SU-DHL-6 (cell line): ENCODE data around the gene EVC2.

Experiments used
- H2AFZ ChIP-seq: fragments of 200-600 bp; sonication (generic); 2 replicates; pipeline ENCODE4 v1.6.1; 2014; ENCODE audit warnings: low read depth, mild to moderate bottlenecking, moderate library complexity, mixed read lengths, antibody characterized with exemption, low read length; ENCODE audit not compliant: severe bottlenecking
- H3F3A ChIP-seq: fragments of 200-600 bp; shearing (Covaris generic); 2 replicates; pipeline ENCODE4 v1.6.0; 2016; ENCODE audit warnings: antibody characterized with exemption, mild to moderate bottlenecking; ENCODE audit not compliant: insufficient read depth
- H3K27ac ChIP-seq: fragments of 200-600 bp; sonication (generic); 2 replicates; pipeline ENCODE4 v1.5.1; 2016; ENCODE audit warnings: low read depth, mild to moderate bottlenecking, low read length, moderate library complexity, mixed read lengths
- H3K27me3 ChIP-seq: fragments of 200-600 bp; sonication (generic), shearing (Covaris generic); 2 replicates; pipeline ENCODE4 v1.6.0; 2014; ENCODE audit warnings: mild to moderate bottlenecking, low read length
- H3K36me3 ChIP-seq: fragments of 200-600 bp; sonication (generic); 2 replicates; pipeline ENCODE4 v1.6.1; 2014; ENCODE audit warnings: mild to moderate bottlenecking, low read length, mixed read lengths
- H3K4me2 ChIP-seq: fragments of 300-600, 200-600 bp; shearing (Covaris generic), sonication (generic); 2 replicates; pipeline ENCODE4 v1.6.0; 2014; ENCODE audit warnings: low read length, low read depth, mild to moderate bottlenecking; ENCODE audit not compliant: poor library complexity, severe bottlenecking
- H3K4me3 ChIP-seq: fragments of 200-600 bp; sonication (generic); 2 replicates; pipeline ENCODE4 v1.5.1; 2014; ENCODE audit warnings: antibody characterized with exemption, low read length, mild to moderate bottlenecking, mixed read lengths; ENCODE audit not compliant: insufficient read depth, poor library complexity, severe bottlenecking
- H3K79me2 ChIP-seq: fragments of 200-600 bp; sonication (generic); 2 replicates; pipeline ENCODE4 v1.6.1; 2014; ENCODE audit warnings: mild to moderate bottlenecking, low read length, moderate library complexity; ENCODE audit not compliant: insufficient read depth
- H3K9ac ChIP-seq: fragments of 200-600 bp; sonication (generic); 2 replicates; pipeline ENCODE4 v1.7.0; 2014; ENCODE audit warnings: mild to moderate bottlenecking, low read length
- H3K9me2 ChIP-seq: fragments of 200-600 bp; sonication (generic); replicated peaks from 2 replicates; pipeline ENCODE4 v1.6.1; 2014; ENCODE audit warnings: low read length; ENCODE audit not compliant: insufficient read depth
- H3K9me3 ChIP-seq: fragments of 200-600 bp; sonication (generic); 2 replicates; pipeline ENCODE4 v1.6.1; 2014; ENCODE audit warnings: low read length, mixed read lengths; ENCODE audit not compliant: insufficient read depth
- H4K20me1 ChIP-seq: fragments of 200-600 bp; sonication (generic); 2 replicates; pipeline ENCODE4 v1.6.1; 2014; ENCODE audit warnings: low read depth, mild to moderate bottlenecking, antibody characterized with exemption, low read length, moderate library complexity, mixed read lengths
- EZH2phosphoT487 ChIP-seq: fragments of 200-600 bp; sonication (generic), shearing (Covaris generic); conservative IDR thresholded peaks from 2 replicates; pipeline ENCODE4 v1.6.1; 2018; ENCODE audit warnings: mild to moderate bottlenecking, antibody characterized with exemption, low read length, moderate library complexity, mixed read lengths
- TF ChIP-seq, protein P1 (sequence below): fragments of 200-600 bp; sonication (generic); IDR thresholded peaks from one replicate; pipeline ENCODE4 v1.5.1; 2017; ENCODE audit warnings: antibody characterized with exemption, mild to moderate bottlenecking, low read length, moderate library complexity; ENCODE audit not compliant: insufficient read depth, poor library complexity, severe bottlenecking

The EVC2 gene

DNA sequence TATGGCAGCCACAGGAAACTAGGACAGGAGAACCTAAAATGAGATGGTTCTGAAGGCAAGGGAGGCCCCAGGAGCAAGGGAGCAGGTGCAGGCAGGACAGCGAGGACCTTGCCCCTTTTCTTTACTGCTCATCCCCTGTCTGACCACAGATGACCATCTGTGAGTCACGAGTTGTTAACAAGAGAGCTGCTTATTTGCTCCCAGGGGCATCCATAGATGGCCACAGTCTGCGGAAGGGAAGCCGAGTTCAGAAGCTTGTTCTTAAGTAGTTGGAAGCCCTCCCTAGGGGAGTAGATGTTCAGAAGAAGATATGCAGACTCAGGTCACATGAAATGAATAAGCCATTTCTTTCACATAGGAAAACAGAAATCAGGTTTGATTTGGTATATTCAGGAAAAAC is 69.4 kb downstream of the EVC2 start:
- Histone ChIP-seq H3K79me2 (no peaks in the 10 kb centered on the region), H3F3A (no peaks in the 10 kb centered on the region), H3K4me3 (no peak overlapping the region), H3K27me3 (no peaks in the 10 kb centered on the region), H3K9me3 (no peaks in the 10 kb centered on the region), H3K4me2 (no peak overlapping the region), H3K27ac (no peak overlapping the region), H3K36me3 (no peaks in the 10 kb centered on the region), H3K9me2 (no peaks in the 10 kb centered on the region), H3K9ac (no peak overlapping the region), H2AFZ (no peak overlapping the region), H4K20me1 (no peaks in the 10 kb centered on the region)
- TF ChIP-seq, protein P1, sequence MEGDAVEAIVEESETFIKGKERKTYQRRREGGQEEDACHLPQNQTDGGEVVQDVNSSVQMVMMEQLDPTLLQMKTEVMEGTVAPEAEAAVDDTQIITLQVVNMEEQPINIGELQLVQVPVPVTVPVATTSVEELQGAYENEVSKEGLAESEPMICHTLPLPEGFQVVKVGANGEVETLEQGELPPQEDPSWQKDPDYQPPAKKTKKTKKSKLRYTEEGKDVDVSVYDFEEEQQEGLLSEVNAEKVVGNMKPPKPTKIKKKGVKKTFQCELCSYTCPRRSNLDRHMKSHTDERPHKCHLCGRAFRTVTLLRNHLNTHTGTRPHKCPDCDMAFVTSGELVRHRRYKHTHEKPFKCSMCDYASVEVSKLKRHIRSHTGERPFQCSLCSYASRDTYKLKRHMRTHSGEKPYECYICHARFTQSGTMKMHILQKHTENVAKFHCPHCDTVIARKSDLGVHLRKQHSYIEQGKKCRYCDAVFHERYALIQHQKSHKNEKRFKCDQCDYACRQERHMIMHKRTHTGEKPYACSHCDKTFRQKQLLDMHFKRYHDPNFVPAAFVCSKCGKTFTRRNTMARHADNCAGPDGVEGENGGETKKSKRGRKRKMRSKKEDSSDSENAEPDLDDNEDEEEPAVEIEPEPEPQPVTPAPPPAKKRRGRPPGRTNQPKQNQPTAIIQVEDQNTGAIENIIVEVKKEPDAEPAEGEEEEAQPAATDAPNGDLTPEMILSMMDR = no peak
- TF ChIP-seq EZH2phosphoT487 = no peak

DNA sequence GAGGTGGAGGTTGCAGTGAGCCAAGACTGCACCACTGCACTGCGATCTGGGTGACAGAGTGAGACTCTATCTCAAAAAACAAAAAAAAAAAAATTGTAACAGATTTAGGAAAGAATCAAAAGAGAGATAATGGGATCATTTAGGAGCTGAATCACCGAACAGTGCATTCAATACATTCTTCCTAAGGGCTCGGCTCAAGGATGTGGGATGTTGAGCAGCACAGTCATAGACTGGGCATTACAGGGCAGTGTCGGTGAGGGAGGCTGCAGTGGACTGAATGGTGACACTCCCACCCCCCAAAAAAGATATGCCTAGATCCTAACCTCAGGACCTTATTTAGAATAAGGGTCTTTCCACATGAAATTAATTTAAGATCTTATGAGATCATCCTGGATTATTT is 70.0 kb downstream of the EVC2 start:
- Histone ChIP-seq H3K27me3 (no peaks in the 10 kb centered on the region), H3K4me2 (no peak overlapping the region), H3K9me3 (no peaks in the 10 kb centered on the region), H3K9ac (no peak overlapping the region), H3K4me3 (no peak overlapping the region), H3F3A (no peaks in the 10 kb centered on the region), H3K79me2 (no peaks in the 10 kb centered on the region), H2AFZ (no peak overlapping the region), H3K9me2 (no peaks in the 10 kb centered on the region), H4K20me1 (no peaks in the 10 kb centered on the region), H3K36me3 (no peaks in the 10 kb centered on the region), H3K27ac (no peak overlapping the region)
- TF ChIP-seq, protein P1 = no peak
- TF ChIP-seq EZH2phosphoT487 = no peak

DNA sequence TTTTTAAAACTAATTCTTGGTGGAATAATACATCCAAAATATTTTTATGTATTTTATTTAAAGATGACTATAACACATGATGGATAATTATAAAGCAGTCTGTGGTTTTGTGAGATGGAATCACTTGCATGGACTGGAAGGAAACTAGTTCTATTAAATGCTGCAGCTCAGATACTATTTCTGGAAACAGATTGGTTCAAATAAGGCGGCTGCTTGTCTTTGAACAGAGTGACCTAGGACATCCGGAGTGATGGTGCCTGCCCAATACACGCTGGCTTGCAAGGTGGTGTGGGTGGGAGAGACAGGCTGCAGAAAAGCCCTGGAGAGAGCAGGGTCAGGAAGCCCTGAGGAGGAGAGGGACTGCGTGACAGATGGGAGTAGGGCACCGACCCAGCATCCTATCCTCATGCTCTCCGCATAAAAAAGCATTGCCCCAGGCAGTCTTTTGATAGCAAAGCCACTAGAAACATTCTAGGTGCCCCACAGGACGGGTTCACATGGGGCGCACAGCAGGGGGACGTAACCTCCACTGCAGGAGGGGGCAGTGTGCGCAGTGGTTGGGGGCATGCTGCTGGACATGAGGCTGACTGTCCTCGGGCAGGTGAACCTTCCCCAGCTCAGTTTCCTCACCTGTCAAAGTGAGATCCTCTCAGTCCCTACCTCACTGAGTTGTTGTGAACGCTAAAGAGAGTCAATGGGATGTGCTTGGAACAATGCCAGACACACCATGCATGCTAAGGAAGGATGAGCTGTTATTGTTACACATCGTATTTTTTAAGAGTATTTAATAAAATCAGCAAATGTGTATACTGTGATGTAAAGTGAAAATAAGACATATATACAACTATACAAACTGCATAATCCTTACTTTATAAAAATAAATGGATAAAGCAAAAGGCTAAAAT is 71.3 kb downstream of the EVC2 start:
- Histone ChIP-seq H3K4me3 (no peak overlapping the region), H2AFZ (no peak overlapping the region), H3K9me3 (no peaks in the 10 kb centered on the region), H3K9ac (no peak overlapping the region), H3K27me3 (no peaks in the 10 kb centered on the region), H3K4me2 (no peak overlapping the region), H3K9me2 (no peaks in the 10 kb centered on the region), H3F3A (no peaks in the 10 kb centered on the region), H4K20me1 (no peaks in the 10 kb centered on the region), H3K36me3 (no peaks in the 10 kb centered on the region), H3K27ac (no peak overlapping the region), H3K79me2 (no peaks in the 10 kb centered on the region)
- TF ChIP-seq, protein P1 = no peak
- TF ChIP-seq EZH2phosphoT487 = no peak
